K562 (cell line): ENCODE measurements around the gene PRF1. TPM values are rescaled to one million over a fixed set of nuclear protein-coding genes. Genes with fewer than 3 reads are reported as not detected.
A peak's percentile ranks its signal among the peaks of the same experiment; 100 is the strongest.

ENCODE experiments used
- ADNP ChIP-seq: fragments of 200-800 bp; sonication (Bioruptor generic); IDR thresholded peaks from 2 replicates; pipeline ENCODE4 v1.6.1; 2016; ENCODE audit warnings: missing genetic modification characterization, missing compliant biosample characterization
- BRF2 ChIP-seq: IDR thresholded peaks from 3 replicates; pipeline ENCODE4 v1.6.1; 2011; ENCODE audit warnings: borderline replicate concordance, mild to moderate bottlenecking; ENCODE audit not compliant: insufficient read length, insufficient read depth
- CBX3 ChIP-seq, 2 experiments: IDR thresholded peaks; 1 replicate in 1 of 2; 2 replicates in 1 of 2; pipeline ENCODE4 v1.6.1; 2012; ENCODE audit warnings: inconsistent platforms in 2 of 2, low read length in 2 of 2, borderline replicate concordance in 1 of 2, control low read depth in 1 of 2
- CBX8 ChIP-seq: fragments of 200-600 bp; sonication (generic); IDR thresholded peaks from 2 replicates; pipeline ENCODE4 v1.6.1; 2012; ENCODE audit warnings: borderline replicate concordance, mixed run types, low read depth, mild to moderate bottlenecking, moderate library complexity, mixed read lengths, low read length, control low read depth, inconsistent platforms; ENCODE audit not compliant: poor library complexity, severe bottlenecking; ENCODE audit errors: extremely low read depth
- CC2D1A ChIP-seq: fragments of 450-650 bp; IDR thresholded peaks from 2 replicates; pipeline ENCODE4 v1.6.1; 2017; ENCODE audit warnings: mild to moderate bottlenecking
- CHAMP1 ChIP-seq: fragments of 450-650 bp; IDR thresholded peaks from 2 replicates; pipeline ENCODE4 v1.6.1; 2016; ENCODE audit warnings: mild to moderate bottlenecking
- GABPB2 ChIP-seq: fragments of 250-450 bp; sonication (Bioruptor Pico); conservative IDR thresholded peaks from 2 replicates; pipeline ENCODE4 v1.5.1; 2021; ENCODE audit warnings: mild to moderate bottlenecking
- HNRNPUL1 ChIP-seq: fragments of 200-400 bp; formaldehyde crosslinking; IDR thresholded peaks from 2 replicates; pipeline ENCODE4 v1.6.1; 2017; ENCODE audit warnings: low read length
- NBN ChIP-seq: fragments of 450-650 bp; IDR thresholded peaks from 2 replicates; pipeline ENCODE4 v1.6.1; 2016; ENCODE audit warnings: low read depth, mild to moderate bottlenecking
- NONO ChIP-seq, 2 experiments: fragments of 200-400 bp in 1 of 2; fragments of 450-650 bp in 1 of 2; formaldehyde crosslinking in 1 of 2; IDR thresholded peaks; 2 replicates each; pipeline ENCODE4 v1.6.1; 2017; ENCODE audit warnings: low read depth in 2 of 2, mild to moderate bottlenecking in 2 of 2, moderate library complexity in 2 of 2, low read length in 1 of 2
- SMAD3 ChIP-seq: fragments of 450-650 bp; formaldehyde crosslinking; conservative IDR thresholded peaks from 2 replicates; pipeline ENCODE4 v1.4.0; 2020; ENCODE audit warnings: mild to moderate bottlenecking
- TRIM25 ChIP-seq: fragments of 450-650 bp; IDR thresholded peaks from 2 replicates; pipeline ENCODE4 v1.7.0; 2016; ENCODE audit warnings: borderline replicate concordance
- ZNF23 ChIP-seq: fragments of 250-450 bp; sonication (Bioruptor Pico); IDR thresholded peaks from 2 replicates; pipeline ENCODE4 v1.4.0; 2020; ENCODE audit warnings: mild to moderate bottlenecking
- ZNF280B ChIP-seq: fragments of 250-450 bp; sonication (Bioruptor Pico); IDR thresholded peaks from 2 replicates; pipeline ENCODE4 v1.5.1; 2021; ENCODE audit warnings: mild to moderate bottlenecking
- ZZZ3 ChIP-seq: fragments of 450-650 bp; IDR thresholded peaks from 2 replicates; pipeline ENCODE4 v1.6.1; 2016; ENCODE audit warnings: antibody characterized with exemption, mild to moderate bottlenecking, moderate library complexity
- polyA plus RNA-seq, 8 experiments: library from polyadenylated mRNA; depleted of rRNA in 4 of 8; stranded (reverse) in 5 of 8; unstranded in 3 of 8; fragments of >200 nt; fragmentation: Nextera tagmentation in 2 of 8; fragmentation: Illumina TruSeq in 1 of 8; extraction: Ambion mirVana in 2 of 8; extraction: Trizol in 1 of 8; gene quantifications; 2 replicates each; pipeline versions ENCODE4 v1.2.1 to v1.2.3, GENCODE V29; 2011 to 2014; ENCODE audit warnings: inconsistent platforms in 1 of 8, missing spikeins in 1 of 8
- total RNA-seq, 7 experiments: library from RNA; depleted of rRNA in 6 of 7; stranded (reverse); fragments of >200 nt in 6 of 7; fragmentation: Illumina TruSeq in 2 of 7; extraction: Trizol in 2 of 7; gene quantifications; 2 replicates each; pipeline versions ENCODE4 v1.2.1 to v1.2.3, GENCODE V29; 2011 to 2021; ENCODE audit warnings: low replicate concordance in 1 of 7

Gene PRF1
- total and polyA plus RNA-seq, 9 of the 15 experiments (the other 6 are each of a cell fraction or from before 2014, with no cell fraction given), result 3.8 to 8.6 (median 6.3) TPM

GRCh38 chr10:70620020-70620289 is 17.4 kb upstream of the PRF1 start (continued):
- TF ChIP-seq NBN, result peak; percentile 18; the same call in 1 of the 2 replicates
- peak; percentile 90 for TF ChIP-seq ZNF280B (CRISPR knock-in tag)
- no peak for TF ChIP-seq SMAD3 (CRISPR knock-in tag)
- TF ChIP-seq CBX8, result no peak
- no peak for TF ChIP-seq TRIM25
- TF ChIP-seq ZZZ3, result no peak
- peak; percentile 13; the same call in 1 of the 2 replicates for TF ChIP-seq ADNP (tag)
- TF ChIP-seq CC2D1A, result no peak
- TF ChIP-seq ZNF23, result no peak
- TF ChIP-seq HNRNPUL1, result no peak
- no peak for TF ChIP-seq BRF2
- TF ChIP-seq CHAMP1, result peak; percentile 25; the same call in 1 of the 2 replicates
- no peak for TF ChIP-seq NONO (IDR thresholded peaks at IDR 0.05; ENCODE audit: low read depth in 2 of 2, low read length in 1 of 2)
- no peak for TF ChIP-seq GABPB2
- peak in 1 of 2 experiments; percentile 52; a peak in 2 of 3 replicates for TF ChIP-seq CBX3 (IDR thresholded peaks at IDR 0.05; ENCODE audit: borderline replicate concordance in 1 of 2, low read length in 2 of 2)
